ENCODE measurements around the gene SLC9A9. TPM values are rescaled to one million over a fixed set of nuclear protein-coding genes. Genes with fewer than 3 reads are reported as not detected.

The SLC9A9 gene
- total RNA-seq, 1 experiment from 2014 or later, result not detected

GRCh38 chr3:143716731-143717130, 131.5 kb downstream of the SLC9A9 start:
- intact Hi-C loops (cut with micrococcal nuclease; ENCODE audit: unreplicated experiment), result no loop called here
- no TSS peak for BruUV-seq (replicated peaks)

DNA sequence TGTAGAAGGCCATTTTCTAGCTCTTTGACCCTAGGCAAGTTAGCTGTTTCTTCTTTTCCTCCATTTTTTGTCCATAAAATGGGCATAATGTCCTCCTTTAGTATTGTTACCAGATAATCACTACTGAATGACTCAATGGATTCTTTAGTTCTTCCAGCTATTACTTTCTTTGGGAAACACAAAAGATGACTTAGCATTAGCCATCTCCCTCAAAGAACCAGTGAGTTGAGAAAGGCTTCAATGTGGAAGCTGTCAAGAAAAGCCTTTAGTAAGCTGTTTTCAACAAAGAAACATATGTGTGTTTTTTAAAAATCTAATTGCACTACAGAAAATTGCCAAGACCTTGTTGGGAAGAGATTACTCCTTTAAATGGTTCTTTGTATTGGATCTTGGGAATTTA, 135.7 kb downstream of the SLC9A9 start:
- H3K27me3 Mint-ChIP-seq (ENCODE audit: insufficient read depth, unreplicated experiment), result peaks cover 18% of the 10 kb centered on the region

More at GRCh38 chr3:143716731-143717130, 131.5 kb downstream of the SLC9A9 start:
- no peaks in the 10 kb centered on the region for H3K9me3 Mint-ChIP-seq (ENCODE audit: unreplicated experiment)
- Histone ChIP-seq H3K4me1 (no peaks in the 10 kb centered on the region), H3K9me3 (no peaks in the 10 kb centered on the region), H3K4me3 (ENCODE audit: low read depth, low read length) (no peak overlapping the region), H3K36me3 (ENCODE audit: control insufficient read depth, insufficient read depth, low read length) (no peaks in the 10 kb centered on the region), H3K27me3 (replicated peaks; ENCODE audit: control insufficient read depth, insufficient read depth, low read length) (peaks cover 1% of the 10 kb centered on the region; the same call in 1 of the 2 replicates)
- H3K4me1 Mint-ChIP-seq (ENCODE audit: low read depth, unreplicated experiment), result no peaks in the 10 kb centered on the region
- POLR2A ChIA-PET, result no interaction called here
- H3K27me3 Mint-ChIP-seq (ENCODE audit: insufficient read depth, unreplicated experiment), result peaks cover 24% of the 10 kb centered on the region
- H3K4me3 Mint-ChIP-seq (ENCODE audit: unreplicated experiment), result no peak overlapping the region
- H3K36me3 Mint-ChIP-seq (ENCODE audit: insufficient read depth, unreplicated experiment), result no peaks in the 10 kb centered on the region
- CTCF ChIA-PET, result no interaction called here
- H3K27ac Mint-ChIP-seq (ENCODE audit: unreplicated experiment), result no peak overlapping the region
- TF ChIP-seq, protein P1, sequence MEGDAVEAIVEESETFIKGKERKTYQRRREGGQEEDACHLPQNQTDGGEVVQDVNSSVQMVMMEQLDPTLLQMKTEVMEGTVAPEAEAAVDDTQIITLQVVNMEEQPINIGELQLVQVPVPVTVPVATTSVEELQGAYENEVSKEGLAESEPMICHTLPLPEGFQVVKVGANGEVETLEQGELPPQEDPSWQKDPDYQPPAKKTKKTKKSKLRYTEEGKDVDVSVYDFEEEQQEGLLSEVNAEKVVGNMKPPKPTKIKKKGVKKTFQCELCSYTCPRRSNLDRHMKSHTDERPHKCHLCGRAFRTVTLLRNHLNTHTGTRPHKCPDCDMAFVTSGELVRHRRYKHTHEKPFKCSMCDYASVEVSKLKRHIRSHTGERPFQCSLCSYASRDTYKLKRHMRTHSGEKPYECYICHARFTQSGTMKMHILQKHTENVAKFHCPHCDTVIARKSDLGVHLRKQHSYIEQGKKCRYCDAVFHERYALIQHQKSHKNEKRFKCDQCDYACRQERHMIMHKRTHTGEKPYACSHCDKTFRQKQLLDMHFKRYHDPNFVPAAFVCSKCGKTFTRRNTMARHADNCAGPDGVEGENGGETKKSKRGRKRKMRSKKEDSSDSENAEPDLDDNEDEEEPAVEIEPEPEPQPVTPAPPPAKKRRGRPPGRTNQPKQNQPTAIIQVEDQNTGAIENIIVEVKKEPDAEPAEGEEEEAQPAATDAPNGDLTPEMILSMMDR (IDR thresholded peaks at IDR 0.05; ENCODE audit: insufficient read depth in 1 of 2, low read depth in 1 of 2, low read length in 1 of 2, severe bottlenecking in 1 of 2, unreplicated experiment in 1 of 2), result no peak
- no peak for DNase-seq

GRCh38 chr3:143707848-143708247, 140.4 kb downstream of the SLC9A9 start:
- Histone ChIP-seq H3K4me3 (ENCODE audit: low read depth, low read length) (no peak overlapping the region), H3K4me1 (no peaks in the 10 kb centered on the region), H3K9me3 (no peaks in the 10 kb centered on the region), H3K36me3 (ENCODE audit: control insufficient read depth, insufficient read depth, low read length) (no peaks in the 10 kb centered on the region), H3K27me3 (replicated peaks; ENCODE audit: control insufficient read depth, insufficient read depth, low read length) (no peaks in the 10 kb centered on the region; the same call in 1 of the 2 replicates)
- no peaks in the 10 kb centered on the region for H3K9me3 Mint-ChIP-seq (ENCODE audit: unreplicated experiment)
- intact Hi-C loops (cut with micrococcal nuclease; ENCODE audit: unreplicated experiment), result no loop called here
- no peak overlapping the region for H3K4me3 Mint-ChIP-seq (ENCODE audit: unreplicated experiment)
- H3K27ac Mint-ChIP-seq (ENCODE audit: unreplicated experiment), result no peak overlapping the region
- no peaks in the 10 kb centered on the region for H3K4me1 Mint-ChIP-seq (ENCODE audit: low read depth, unreplicated experiment)
- H3K27me3 Mint-ChIP-seq (ENCODE audit: insufficient read depth, unreplicated experiment), result peaks cover 6% of the 10 kb centered on the region
- no peaks in the 10 kb centered on the region for H3K36me3 Mint-ChIP-seq (ENCODE audit: insufficient read depth, unreplicated experiment)
- ChIA-PET CTCF (no interaction called here), POLR2A (no interaction called here)
- BruUV-seq (replicated peaks), result no TSS peak
- no peak for DNase-seq
- TF ChIP-seq, protein P1 (IDR thresholded peaks at IDR 0.05; ENCODE audit: insufficient read depth in 1 of 2, low read depth in 1 of 2, low read length in 1 of 2, severe bottlenecking in 1 of 2, unreplicated experiment in 1 of 2), result no peak

More for the DNA sequence above, 135.7 kb downstream of the SLC9A9 start:
- no TSS peak for BruUV-seq (replicated peaks)
- CTCF ChIA-PET, result no interaction called here
- no peaks in the 10 kb centered on the region; the same call in 1 of the 2 replicates for H3K27me3 ChIP-seq (replicated peaks; ENCODE audit: control insufficient read depth, insufficient read depth, low read length)
- POLR2A ChIA-PET, result no interaction called here
- intact Hi-C loops (cut with micrococcal nuclease; ENCODE audit: unreplicated experiment), result no loop called here
- TF ChIP-seq, protein P1 (IDR thresholded peaks at IDR 0.05; ENCODE audit: insufficient read depth in 1 of 2, low read depth in 1 of 2, low read length in 1 of 2, severe bottlenecking in 1 of 2, unreplicated experiment in 1 of 2), result no peak
- Mint-ChIP-seq H3K4me1 (ENCODE audit: low read depth, unreplicated experiment) (no peaks in the 10 kb centered on the region), H3K4me3 (ENCODE audit: unreplicated experiment) (no peak overlapping the region), H3K27ac (ENCODE audit: unreplicated experiment) (no peak overlapping the region), H3K9me3 (ENCODE audit: unreplicated experiment) (no peaks in the 10 kb centered on the region), H3K36me3 (ENCODE audit: insufficient read depth, unreplicated experiment) (no peaks in the 10 kb centered on the region)
- H3K36me3 ChIP-seq (ENCODE audit: control insufficient read depth, insufficient read depth, low read length), result no peaks in the 10 kb centered on the region
- no peak overlapping the region for H3K4me3 ChIP-seq (ENCODE audit: low read depth, low read length)
- DNase-seq, result no peak
- no peaks in the 10 kb centered on the region for H3K9me3 ChIP-seq
- no peaks in the 10 kb centered on the region for H3K4me1 ChIP-seq
